OCI-LY7 (cell line): ENCODE results near the gene TBC1D19.

Experiments used
- EZH2phosphoT487 ChIP-seq: fragments of 200-600 bp; sonication (generic); IDR thresholded peaks from 2 replicates; pipeline ENCODE4 v1.6.1; 2018; ENCODE audit warnings: low read depth, borderline replicate concordance, mild to moderate bottlenecking, mixed run types, antibody characterized with exemption, low read length, moderate library complexity, mixed read lengths
- TF ChIP-seq, protein P1 (sequence below): fragments of 200-600 bp; sonication (generic); conservative IDR thresholded peaks from 2 replicates; pipeline ENCODE4 v1.5.1; 2014; ENCODE audit warnings: mild to moderate bottlenecking, antibody characterized with exemption, low read length, moderate library complexity, mixed read lengths

DNA sequence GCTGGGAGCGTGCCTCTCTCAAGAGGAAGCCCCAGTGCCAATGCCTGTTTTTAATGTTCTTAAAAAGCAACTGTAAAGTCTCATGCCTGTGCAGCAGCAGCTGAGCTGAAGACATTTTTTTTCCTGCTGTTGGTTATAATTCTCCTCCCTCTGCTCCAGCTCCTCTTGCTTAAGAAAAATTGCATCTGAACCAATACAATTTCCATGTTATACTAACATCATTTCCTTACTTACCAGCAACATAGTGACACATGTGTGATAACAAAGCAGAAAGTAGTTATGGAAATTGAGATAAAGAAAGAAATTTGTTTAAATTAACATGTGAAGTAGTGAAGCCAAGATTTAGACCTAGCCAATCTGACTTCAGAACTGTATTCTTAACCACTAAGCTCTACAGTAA lies 101.4 kb downstream of the TBC1D19 start:
- no peak for TF ChIP-seq EZH2phosphoT487
- TF ChIP-seq, protein P1, sequence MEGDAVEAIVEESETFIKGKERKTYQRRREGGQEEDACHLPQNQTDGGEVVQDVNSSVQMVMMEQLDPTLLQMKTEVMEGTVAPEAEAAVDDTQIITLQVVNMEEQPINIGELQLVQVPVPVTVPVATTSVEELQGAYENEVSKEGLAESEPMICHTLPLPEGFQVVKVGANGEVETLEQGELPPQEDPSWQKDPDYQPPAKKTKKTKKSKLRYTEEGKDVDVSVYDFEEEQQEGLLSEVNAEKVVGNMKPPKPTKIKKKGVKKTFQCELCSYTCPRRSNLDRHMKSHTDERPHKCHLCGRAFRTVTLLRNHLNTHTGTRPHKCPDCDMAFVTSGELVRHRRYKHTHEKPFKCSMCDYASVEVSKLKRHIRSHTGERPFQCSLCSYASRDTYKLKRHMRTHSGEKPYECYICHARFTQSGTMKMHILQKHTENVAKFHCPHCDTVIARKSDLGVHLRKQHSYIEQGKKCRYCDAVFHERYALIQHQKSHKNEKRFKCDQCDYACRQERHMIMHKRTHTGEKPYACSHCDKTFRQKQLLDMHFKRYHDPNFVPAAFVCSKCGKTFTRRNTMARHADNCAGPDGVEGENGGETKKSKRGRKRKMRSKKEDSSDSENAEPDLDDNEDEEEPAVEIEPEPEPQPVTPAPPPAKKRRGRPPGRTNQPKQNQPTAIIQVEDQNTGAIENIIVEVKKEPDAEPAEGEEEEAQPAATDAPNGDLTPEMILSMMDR, result no peak
